H7 (cell line): Measurements from ENCODE around the gene TCERG1. TPM values are rescaled to one million over a fixed set of nuclear protein-coding genes. Genes with fewer than 3 reads are reported as not detected.
"Not testable (repeated sequence)": the region's sequence is repeated elsewhere in the genome, so short reads cannot be mapped to it uniquely, and the experiment has no call there.

Experiments used
- DNase-seq: peaks from one replicate; pipeline ENCODE4 v3.0.0; 2012
- H3K27me3 ChIP-seq: 2 replicates; pipeline ENCODE4 v1.6.0; 2011; ENCODE audit warnings: mild to moderate bottlenecking, low read length; ENCODE audit not compliant: control insufficient read depth, insufficient read depth
- H3K36me3 ChIP-seq: replicated peaks from 2 replicates; pipeline ENCODE4 v1.5.1; 2011; ENCODE audit warnings: low read length; ENCODE audit not compliant: control insufficient read depth, insufficient read depth
- H3K4me3 ChIP-seq: 2 replicates; pipeline ENCODE4 v1.5.1; 2011; ENCODE audit warnings: low read depth, mild to moderate bottlenecking, control low read depth, low read length, moderate library complexity; ENCODE audit not compliant: insufficient read depth
- total RNA-seq: library from RNA; depleted of rRNA; stranded (reverse); fragments of >200 nt; shearing (Covaris generic); gene quantifications from 2 replicates; pipeline ENCODE4 v1.2.3, GENCODE V29; 2014; rRNA removed

Gene TCERG1
- total RNA-seq, 1 experiment from 2014 or later = 97.1 TPM

DNA sequence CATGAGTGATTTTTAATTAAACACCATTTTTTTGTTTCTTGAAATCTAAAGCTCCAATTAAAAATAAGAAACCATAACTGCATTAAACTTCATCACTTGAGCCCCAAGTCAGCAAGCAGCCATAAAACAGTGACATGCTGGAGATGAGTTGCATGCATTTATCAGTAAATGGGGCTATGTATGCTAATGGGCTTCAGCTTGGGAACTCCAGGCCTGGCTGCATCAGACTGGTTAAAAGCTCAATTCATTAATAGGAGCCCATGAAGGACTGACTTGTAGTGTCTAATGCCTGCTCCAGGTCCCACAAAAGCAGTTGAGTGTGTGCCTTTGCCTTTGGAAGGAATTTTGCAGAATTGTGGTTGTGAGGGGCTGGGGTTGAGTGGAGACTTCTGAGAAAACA lies 102.5 kb downstream of the TCERG1 start:
- Histone ChIP-seq H3K36me3 (no peaks in the 10 kb centered on the region), H3K27me3 (no peaks in the 10 kb centered on the region), H3K4me3 (no peak overlapping the region)
- DNase-seq = no peak

- H3K36me3 ChIP-seq = no peaks in the 10 kb centered on the region
- DNase-seq = no peak
- H3K27me3 ChIP-seq = no peaks in the 10 kb centered on the region
- no peak overlapping the region for H3K4me3 ChIP-seq
These were observed 106.3 kb downstream of the TCERG1 start for GRCh38 chr5:146553446-146553845.

GRCh38 chr5:146556884-146557283 lies 109.8 kb downstream of the TCERG1 start:
- not testable (repeated sequence) for H3K36me3 ChIP-seq, H3K4me3 ChIP-seq, H3K27me3 ChIP-seq, DNase-seq

- Histone ChIP-seq H3K27me3 (no peaks in the 10 kb centered on the region), H3K4me3 (no peak overlapping the region), H3K36me3 (no peaks in the 10 kb centered on the region)
- DNase-seq = peak; percentile 15
These were observed 113.2 kb downstream of the TCERG1 start for GRCh38 chr5:146560205-146560812.

Other genes starting within 250 kb of the TCERG1 start
- gene RBM27, start 243.7 kb upstream of the TCERG1 start, total RNA-seq = 22.7 and 30.0 TPM in 2 replicates
- 0.28 TPM in 1 of 2 replicates, not detected in the other for gene POU4F3, start 108.5 kb upstream of the TCERG1 start, total RNA-seq
- 0.07 TPM in 1 of 2 replicates, not detected in the other for gene GPR151, start 68.9 kb downstream of the TCERG1 start, total RNA-seq